ENCODE data around the gene ITGA2.

DNA sequence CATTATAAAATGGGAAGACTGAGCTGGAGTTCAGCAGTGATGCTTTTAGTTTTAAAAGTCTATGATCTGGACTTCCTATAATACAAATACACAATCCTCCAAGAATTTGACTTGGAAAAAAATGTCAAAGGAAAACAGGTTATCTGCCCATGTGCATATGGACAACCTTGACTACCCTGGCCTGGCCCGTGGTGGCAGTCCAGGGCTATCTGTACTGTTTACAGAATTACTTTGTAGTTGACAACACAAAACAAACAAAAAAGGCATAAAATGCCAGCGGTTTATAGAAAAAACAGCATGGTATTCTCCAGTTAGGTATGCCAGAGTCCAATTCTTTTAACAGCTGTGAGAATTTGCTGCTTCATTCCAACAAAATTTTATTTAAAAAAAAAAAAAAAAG lies 103.1 kb downstream of the ITGA2 start:
- TF ChIP-seq, protein P1, sequence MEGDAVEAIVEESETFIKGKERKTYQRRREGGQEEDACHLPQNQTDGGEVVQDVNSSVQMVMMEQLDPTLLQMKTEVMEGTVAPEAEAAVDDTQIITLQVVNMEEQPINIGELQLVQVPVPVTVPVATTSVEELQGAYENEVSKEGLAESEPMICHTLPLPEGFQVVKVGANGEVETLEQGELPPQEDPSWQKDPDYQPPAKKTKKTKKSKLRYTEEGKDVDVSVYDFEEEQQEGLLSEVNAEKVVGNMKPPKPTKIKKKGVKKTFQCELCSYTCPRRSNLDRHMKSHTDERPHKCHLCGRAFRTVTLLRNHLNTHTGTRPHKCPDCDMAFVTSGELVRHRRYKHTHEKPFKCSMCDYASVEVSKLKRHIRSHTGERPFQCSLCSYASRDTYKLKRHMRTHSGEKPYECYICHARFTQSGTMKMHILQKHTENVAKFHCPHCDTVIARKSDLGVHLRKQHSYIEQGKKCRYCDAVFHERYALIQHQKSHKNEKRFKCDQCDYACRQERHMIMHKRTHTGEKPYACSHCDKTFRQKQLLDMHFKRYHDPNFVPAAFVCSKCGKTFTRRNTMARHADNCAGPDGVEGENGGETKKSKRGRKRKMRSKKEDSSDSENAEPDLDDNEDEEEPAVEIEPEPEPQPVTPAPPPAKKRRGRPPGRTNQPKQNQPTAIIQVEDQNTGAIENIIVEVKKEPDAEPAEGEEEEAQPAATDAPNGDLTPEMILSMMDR (IDR thresholded peaks at IDR 0.05) = no peak
- TF ChIP-seq POLR2A (IDR thresholded peaks at IDR 0.05) = no peak
